Liver (tissue), 3 donors: ENCODE data around the gene FH.

Source experiments
- ATF3 ChIP-seq: IDR thresholded peaks from 2 replicates; pipeline ENCODE4 v1.6.1; 2016; ENCODE audit warnings: antibody characterized with exemption
- CTCF ChIP-seq: fragments of 150-350 bp; IDR thresholded peaks from 2 replicates; pipeline ENCODE4 v1.5.1; 2017; ENCODE audit warnings: improper control_type of control experiment, low read depth, low read length; ENCODE audit not compliant: missing input control
- GABPA ChIP-seq, 2 donors: IDR thresholded peaks in 1 of 2; conservative IDR thresholded peaks in 1 of 2; 2 replicates each; pipeline ENCODE4 v1.6.1; 2016; ENCODE audit warnings: antibody characterized with exemption in 2 of 2, mild to moderate bottlenecking in 1 of 2, moderate library complexity in 1 of 2
- HNF4G ChIP-seq: IDR thresholded peaks from 2 replicates; pipeline ENCODE4 v1.6.1; 2016; ENCODE audit warnings: antibody characterized with exemption
- JUND ChIP-seq, 2 donors: IDR thresholded peaks; 2 replicates each; pipeline ENCODE4 v1.6.1; 2016; ENCODE audit warnings: antibody characterized with exemption in 2 of 2
- RAD21 ChIP-seq, 2 donors: IDR thresholded peaks; 2 replicates each; pipeline ENCODE4 v1.6.1; 2016; ENCODE audit warnings: antibody characterized with exemption in 2 of 2, mild to moderate bottlenecking in 2 of 2
- RXRA ChIP-seq, 2 donors: IDR thresholded peaks; 2 replicates each; pipeline ENCODE4 v1.6.1; 2017 to 2018; ENCODE audit warnings: antibody characterized with exemption in 2 of 2, mild to moderate bottlenecking in 1 of 2
- YY1 ChIP-seq: IDR thresholded peaks from 2 replicates; pipeline ENCODE4 v1.6.1; 2016; ENCODE audit warnings: antibody characterized with exemption, mild to moderate bottlenecking
- ZBTB33 ChIP-seq: IDR thresholded peaks from 2 replicates; pipeline ENCODE4 v1.6.1; 2016; ENCODE audit warnings: antibody characterized with exemption
- TF ChIP-seq, protein P1 (sequence below): IDR thresholded peaks from 2 replicates; pipeline ENCODE4 v1.6.1; 2016; ENCODE audit warnings: antibody characterized with exemption, mild to moderate bottlenecking
- donor health status: healthy.
- donor health status: healthy.

GRCh38 chr1:241475671-241476070 lies 43.9 kb downstream of the FH start:
- no peak for TF ChIP-seq CTCF
- TF ChIP-seq ZBTB33: no peak
- no peak for TF ChIP-seq ATF3
- no peak for TF ChIP-seq RXRA (IDR thresholded peaks at IDR 0.05)
- TF ChIP-seq RAD21 (IDR thresholded peaks at IDR 0.05): no peak
- TF ChIP-seq, protein P1, sequence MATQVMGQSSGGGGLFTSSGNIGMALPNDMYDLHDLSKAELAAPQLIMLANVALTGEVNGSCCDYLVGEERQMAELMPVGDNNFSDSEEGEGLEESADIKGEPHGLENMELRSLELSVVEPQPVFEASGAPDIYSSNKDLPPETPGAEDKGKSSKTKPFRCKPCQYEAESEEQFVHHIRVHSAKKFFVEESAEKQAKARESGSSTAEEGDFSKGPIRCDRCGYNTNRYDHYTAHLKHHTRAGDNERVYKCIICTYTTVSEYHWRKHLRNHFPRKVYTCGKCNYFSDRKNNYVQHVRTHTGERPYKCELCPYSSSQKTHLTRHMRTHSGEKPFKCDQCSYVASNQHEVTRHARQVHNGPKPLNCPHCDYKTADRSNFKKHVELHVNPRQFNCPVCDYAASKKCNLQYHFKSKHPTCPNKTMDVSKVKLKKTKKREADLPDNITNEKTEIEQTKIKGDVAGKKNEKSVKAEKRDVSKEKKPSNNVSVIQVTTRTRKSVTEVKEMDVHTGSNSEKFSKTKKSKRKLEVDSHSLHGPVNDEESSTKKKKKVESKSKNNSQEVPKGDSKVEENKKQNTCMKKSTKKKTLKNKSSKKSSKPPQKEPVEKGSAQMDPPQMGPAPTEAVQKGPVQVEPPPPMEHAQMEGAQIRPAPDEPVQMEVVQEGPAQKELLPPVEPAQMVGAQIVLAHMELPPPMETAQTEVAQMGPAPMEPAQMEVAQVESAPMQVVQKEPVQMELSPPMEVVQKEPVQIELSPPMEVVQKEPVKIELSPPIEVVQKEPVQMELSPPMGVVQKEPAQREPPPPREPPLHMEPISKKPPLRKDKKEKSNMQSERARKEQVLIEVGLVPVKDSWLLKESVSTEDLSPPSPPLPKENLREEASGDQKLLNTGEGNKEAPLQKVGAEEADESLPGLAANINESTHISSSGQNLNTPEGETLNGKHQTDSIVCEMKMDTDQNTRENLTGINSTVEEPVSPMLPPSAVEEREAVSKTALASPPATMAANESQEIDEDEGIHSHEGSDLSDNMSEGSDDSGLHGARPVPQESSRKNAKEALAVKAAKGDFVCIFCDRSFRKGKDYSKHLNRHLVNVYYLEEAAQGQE: no peak
- no peak for TF ChIP-seq GABPA (IDR thresholded peaks at IDR 0.05 in 1 of 2, conservative IDR thresholded peaks at IDR 0.05 in 1 of 2)
- TF ChIP-seq HNF4G: no peak
- TF ChIP-seq JUND (IDR thresholded peaks at IDR 0.05): no peak
- no peak for TF ChIP-seq YY1
